ENCODE results near the gene OSM.

DNA sequence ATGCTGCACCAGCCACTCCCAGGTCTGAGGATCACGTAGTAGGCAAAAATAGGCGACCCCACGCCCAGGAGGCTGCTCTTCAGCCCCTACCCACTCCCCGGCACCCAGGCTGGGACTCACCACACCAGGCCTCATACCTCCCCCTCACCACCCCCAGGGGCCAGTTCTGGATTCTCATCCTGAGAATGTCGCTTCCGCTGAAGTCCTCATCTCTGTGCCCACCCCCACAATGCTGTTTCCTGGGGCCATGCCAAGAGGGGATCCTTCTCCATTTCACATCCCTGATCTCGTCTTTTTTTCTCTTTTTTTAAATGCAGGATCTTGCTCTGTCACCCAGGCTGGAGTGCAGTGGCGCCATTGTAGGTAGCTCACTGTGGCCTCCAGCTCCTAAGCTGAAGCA is 1.7 kb upstream of the OSM start:
- TF ChIP-seq, protein P1, sequence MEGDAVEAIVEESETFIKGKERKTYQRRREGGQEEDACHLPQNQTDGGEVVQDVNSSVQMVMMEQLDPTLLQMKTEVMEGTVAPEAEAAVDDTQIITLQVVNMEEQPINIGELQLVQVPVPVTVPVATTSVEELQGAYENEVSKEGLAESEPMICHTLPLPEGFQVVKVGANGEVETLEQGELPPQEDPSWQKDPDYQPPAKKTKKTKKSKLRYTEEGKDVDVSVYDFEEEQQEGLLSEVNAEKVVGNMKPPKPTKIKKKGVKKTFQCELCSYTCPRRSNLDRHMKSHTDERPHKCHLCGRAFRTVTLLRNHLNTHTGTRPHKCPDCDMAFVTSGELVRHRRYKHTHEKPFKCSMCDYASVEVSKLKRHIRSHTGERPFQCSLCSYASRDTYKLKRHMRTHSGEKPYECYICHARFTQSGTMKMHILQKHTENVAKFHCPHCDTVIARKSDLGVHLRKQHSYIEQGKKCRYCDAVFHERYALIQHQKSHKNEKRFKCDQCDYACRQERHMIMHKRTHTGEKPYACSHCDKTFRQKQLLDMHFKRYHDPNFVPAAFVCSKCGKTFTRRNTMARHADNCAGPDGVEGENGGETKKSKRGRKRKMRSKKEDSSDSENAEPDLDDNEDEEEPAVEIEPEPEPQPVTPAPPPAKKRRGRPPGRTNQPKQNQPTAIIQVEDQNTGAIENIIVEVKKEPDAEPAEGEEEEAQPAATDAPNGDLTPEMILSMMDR (conservative IDR thresholded peaks at IDR 0.05; ENCODE audit: low read depth, low read length), result no peak
- no peak for TF ChIP-seq EZH2 (IDR thresholded peaks at IDR 0.05; ENCODE audit: low read length, unreplicated experiment)
